Neural crest cell (in vitro differentiated cells): ENCODE results near the gene FOSL2. TPM values are rescaled to one million over a fixed set of nuclear protein-coding genes. Genes with fewer than 3 reads are reported as not detected.

ENCODE experiments used
- DNase-seq: peaks from one replicate; pipeline ENCODE4 v3.0.0; 2021; ENCODE audit warnings: low read depth, mixed read lengths, low spot score
- H3K27ac Mint-ChIP-seq: one replicate; pipeline ENCODE4 v1.8.0; 2021; ENCODE audit warnings: mild to moderate bottlenecking, mixed read lengths; ENCODE audit not compliant: unreplicated experiment
- H3K27me3 Mint-ChIP-seq: 2 replicates; pipeline ENCODE4 v1.8.0; 2021; ENCODE audit warnings: low read depth, mild to moderate bottlenecking, mixed read lengths
- H3K36me3 Mint-ChIP-seq: 2 replicates; pipeline ENCODE4 v1.8.0; 2021; ENCODE audit warnings: low read depth, mild to moderate bottlenecking, mixed read lengths
- H3K4me1 Mint-ChIP-seq: 2 replicates; pipeline ENCODE4 v1.8.0; 2021; ENCODE audit warnings: mixed read lengths
- H3K4me3 Mint-ChIP-seq: one replicate; pipeline ENCODE4 v1.8.0; 2021; ENCODE audit warnings: mild to moderate bottlenecking, mixed read lengths
- H3K9me3 Mint-ChIP-seq: 2 replicates; pipeline ENCODE4 v1.8.0; 2021; ENCODE audit warnings: mixed read lengths
- CTCF ChIP-seq: fragments of 200-600 bp; sonication (generic); conservative IDR thresholded peaks from 2 replicates; pipeline ENCODE4 v1.5.0; 2021; ENCODE audit warnings: antibody characterized with exemption, mild to moderate bottlenecking
- total RNA-seq: library from RNA; stranded (reverse); gene quantifications from 2 replicates; pipeline ENCODE4 v1.2.1, GENCODE V29; 2021

Gene FOSL2
- total RNA-seq, 1 donor from 2014 or later: 2.9 TPM

- H3K4me3 Mint-ChIP-seq: no peak overlapping the region
- H3K27ac Mint-ChIP-seq: no peak overlapping the region
- H3K4me1 Mint-ChIP-seq: no peaks in the 10 kb centered on the region
- no peak for DNase-seq
- H3K9me3 Mint-ChIP-seq: no peaks in the 10 kb centered on the region
- H3K27me3 Mint-ChIP-seq: no peaks in the 10 kb centered on the region
- no peaks in the 10 kb centered on the region for H3K36me3 Mint-ChIP-seq
- no peak for TF ChIP-seq CTCF
Observed at GRCh38 chr2:28411166-28411755, 18.6 kb downstream of the FOSL2 start.

GRCh38 chr2:28411956-28412609 is 19.4 kb downstream of the FOSL2 start:
- Mint-ChIP-seq H3K36me3 (no peaks in the 10 kb centered on the region), H3K4me1 (no peaks in the 10 kb centered on the region), H3K4me3 (no peak overlapping the region), H3K27me3 (no peaks in the 10 kb centered on the region), H3K27ac (no peak overlapping the region), H3K9me3 (no peaks in the 10 kb centered on the region)
- no peak for DNase-seq
- TF ChIP-seq CTCF: no peak

GRCh38 chr2:28412625-28413151 is 20.0 kb downstream of the FOSL2 start:
- Mint-ChIP-seq H3K27me3 (no peaks in the 10 kb centered on the region), H3K4me1 (no peaks in the 10 kb centered on the region), H3K36me3 (no peaks in the 10 kb centered on the region), H3K9me3 (no peaks in the 10 kb centered on the region), H3K4me3 (no peak overlapping the region), H3K27ac (no peak overlapping the region)
- no peak for TF ChIP-seq CTCF
- DNase-seq: no peak

GRCh38 chr2:28413152-28413898 is 20.7 kb downstream of the FOSL2 start:
- no peak overlapping the region for H3K4me3 Mint-ChIP-seq
- no peak for TF ChIP-seq CTCF
- DNase-seq: no peak
- no peaks in the 10 kb centered on the region for H3K4me1 Mint-ChIP-seq
- H3K27me3 Mint-ChIP-seq: no peaks in the 10 kb centered on the region
- no peaks in the 10 kb centered on the region for H3K36me3 Mint-ChIP-seq
- no peak overlapping the region for H3K27ac Mint-ChIP-seq
- no peaks in the 10 kb centered on the region for H3K9me3 Mint-ChIP-seq

- no peak for TF ChIP-seq CTCF
- H3K4me1 Mint-ChIP-seq: no peaks in the 10 kb centered on the region
- DNase-seq: no peak
- H3K9me3 Mint-ChIP-seq: no peaks in the 10 kb centered on the region
- no peak overlapping the region for H3K4me3 Mint-ChIP-seq
- no peaks in the 10 kb centered on the region for H3K36me3 Mint-ChIP-seq
- no peaks in the 10 kb centered on the region for H3K27me3 Mint-ChIP-seq
- no peak overlapping the region for H3K27ac Mint-ChIP-seq
Observed at GRCh38 chr2:28413899-28414295, 21.2 kb downstream of the FOSL2 start.
